GM21529 (cell line): ENCODE measurements around the gene KCNJ15.
A peak's percentile ranks its signal among the peaks of the same experiment; 100 is the strongest.
"Not testable (repeated sequence)": the region's sequence is repeated elsewhere in the genome, so short reads cannot be mapped to it uniquely, and the experiment has no call there.

ENCODE experiments used
- ATAC-seq: cut with Tn5 transposase; IDR thresholded peaks from one replicate; pipeline ENCODE4 v1.9.1; 2021; ENCODE audit not compliant: unreplicated experiment

The KCNJ15 gene

DNA sequence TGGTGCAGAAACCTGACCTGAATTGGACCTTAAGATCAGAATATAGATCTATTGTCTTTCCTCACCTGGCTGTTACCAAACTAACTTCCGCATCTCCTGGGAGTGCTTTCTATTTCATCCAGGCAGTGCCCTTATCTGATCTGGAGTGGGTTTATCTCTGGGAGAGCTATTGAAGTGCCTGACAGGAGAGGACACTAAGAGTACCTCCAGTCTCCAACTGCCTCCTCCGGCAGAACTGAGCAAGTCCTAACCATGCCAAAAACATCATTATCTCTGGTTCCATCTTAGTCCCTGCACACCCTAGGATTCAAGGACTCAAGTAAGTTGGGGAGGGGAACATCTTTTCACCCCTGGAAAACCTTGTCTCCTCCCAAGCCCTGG, 12.4 kb upstream of the KCNJ15 start:
- ATAC-seq, result no peak

GRCh38 chr21:38244885-38245869, 11.6 kb upstream of the KCNJ15 start:
- peak; percentile 55 for ATAC-seq

DNA sequence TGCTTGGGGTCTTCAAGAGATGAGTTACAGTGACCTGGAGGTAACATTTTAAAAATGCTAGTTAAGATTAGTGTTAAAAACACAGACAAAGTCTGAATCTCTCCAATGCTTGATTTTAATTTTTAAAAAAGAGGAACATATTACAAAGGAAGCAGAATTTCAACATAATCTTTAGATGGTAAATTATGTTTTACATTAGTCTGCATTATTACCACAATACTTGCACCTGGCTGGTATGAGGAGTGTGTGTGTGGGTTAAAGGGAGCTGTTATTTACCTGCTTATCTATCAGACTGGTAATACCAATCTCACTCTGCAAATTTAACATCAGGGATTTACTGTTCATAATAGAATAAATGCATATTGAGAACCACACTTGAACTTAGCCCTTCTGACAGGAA, 10.3 kb upstream of the KCNJ15 start:
- ATAC-seq, result no peak

- not testable (repeated sequence) for ATAC-seq
Observed at GRCh38 chr21:38247054-38247453, 9.7 kb upstream of the KCNJ15 start.

- no peak for ATAC-seq
Observed at GRCh38 chr21:38247738-38248510, 8.9 kb upstream of the KCNJ15 start.

- peak; percentile 66 for ATAC-seq
Observed at GRCh38 chr21:38249256-38249655, 7.5 kb upstream of the KCNJ15 start.

- ATAC-seq, result no peak
Observed at GRCh38 chr21:38249696-38250278, 7.0 kb upstream of the KCNJ15 start.

DNA sequence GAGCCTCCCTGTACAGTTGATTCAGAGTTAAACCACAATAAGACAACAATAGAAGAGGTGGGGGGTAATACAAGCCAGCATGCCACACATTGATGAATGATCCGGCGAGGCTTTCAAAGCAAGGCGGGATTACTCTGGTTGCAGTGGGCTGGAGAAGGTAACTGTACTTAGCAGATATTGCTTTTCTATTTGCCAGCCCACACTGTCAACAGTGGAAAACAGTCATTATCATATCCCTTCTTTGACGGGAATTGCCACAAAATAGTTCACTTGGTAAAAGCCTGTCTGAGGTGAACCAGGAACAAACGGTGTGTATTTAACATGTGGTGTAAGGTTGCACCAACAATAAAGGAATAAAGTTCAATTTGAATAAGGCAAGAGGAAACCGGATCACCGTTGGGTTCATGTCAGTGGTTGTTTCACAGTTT, 5.8 kb upstream of the KCNJ15 start:
- ATAC-seq, result no peak

GRCh38 chr21:38254970-38255369, 1.8 kb upstream of the KCNJ15 start:
- no peak for ATAC-seq

- ATAC-seq, result no peak
Observed at GRCh38 chr21:38255571-38256117, 1.1 kb upstream of the KCNJ15 start.

GRCh38 chr21:38257667-38258066, 876 bp downstream of the KCNJ15 start:
- no peak for ATAC-seq

DNA sequence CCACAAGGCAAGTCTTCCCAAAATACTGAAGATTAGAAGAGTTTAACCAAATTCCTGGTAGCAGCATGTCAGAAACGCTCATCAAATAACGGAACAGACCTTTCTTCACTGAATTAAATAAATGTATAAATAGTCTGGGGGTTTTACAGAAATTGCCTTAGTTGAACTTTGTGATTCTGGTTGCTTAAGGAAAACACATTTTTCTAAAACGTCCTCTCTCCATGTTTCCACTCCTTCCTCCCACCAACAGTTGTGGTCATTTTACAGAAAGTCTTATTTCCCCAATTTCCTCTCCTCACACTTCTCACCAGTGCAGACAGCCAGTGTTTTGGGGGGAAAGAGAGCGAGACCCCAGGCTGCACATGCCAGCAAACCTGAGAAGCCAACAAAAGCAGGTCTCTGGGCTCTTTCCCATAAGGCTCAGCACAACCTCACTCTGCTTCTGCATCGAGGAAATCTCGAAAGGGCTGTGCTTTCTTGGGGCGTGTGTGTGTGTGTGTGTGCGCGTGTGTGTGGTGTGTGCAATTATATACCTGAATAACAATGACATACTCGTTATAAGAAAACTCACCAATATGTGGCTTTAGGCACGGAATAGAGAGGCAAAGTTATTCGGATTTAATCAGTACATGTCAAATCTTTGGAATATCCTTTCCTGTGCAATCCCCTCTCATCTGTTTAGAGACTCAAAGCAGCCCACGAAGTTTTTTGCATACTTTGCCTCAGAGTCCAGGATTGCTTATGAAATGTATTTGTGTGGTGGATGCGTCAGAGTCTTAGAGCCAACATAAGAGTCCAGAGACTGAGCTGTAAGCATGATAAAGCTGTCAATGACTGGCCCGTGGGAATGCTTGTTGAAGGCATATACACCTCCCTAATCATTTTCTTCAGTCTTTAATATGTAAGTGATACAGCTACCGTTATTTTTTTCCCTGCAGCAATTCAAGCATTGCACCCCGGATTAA, 2.0 kb downstream of the KCNJ15 start:
- ATAC-seq, result no peak

DNA sequence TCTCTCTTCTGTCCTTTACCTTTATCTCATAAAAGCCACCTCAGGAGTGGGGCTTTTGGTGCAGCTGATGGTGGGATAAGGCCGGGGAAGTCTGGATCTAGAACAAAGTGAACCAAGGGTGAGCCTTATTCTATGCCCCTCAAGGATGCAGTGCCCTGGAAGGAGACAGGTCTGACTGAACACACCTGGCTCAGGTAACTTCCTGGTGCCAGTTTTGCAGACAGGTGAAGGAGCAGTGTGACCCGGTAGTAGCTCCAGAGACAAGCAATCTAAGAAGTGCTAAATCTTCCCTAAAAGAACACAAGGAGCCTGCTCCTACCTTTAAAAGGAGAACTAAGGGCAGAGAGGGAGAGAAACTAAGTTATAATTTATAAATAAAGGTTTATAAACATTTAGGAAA, 2.9 kb downstream of the KCNJ15 start:
- no peak for ATAC-seq

DNA sequence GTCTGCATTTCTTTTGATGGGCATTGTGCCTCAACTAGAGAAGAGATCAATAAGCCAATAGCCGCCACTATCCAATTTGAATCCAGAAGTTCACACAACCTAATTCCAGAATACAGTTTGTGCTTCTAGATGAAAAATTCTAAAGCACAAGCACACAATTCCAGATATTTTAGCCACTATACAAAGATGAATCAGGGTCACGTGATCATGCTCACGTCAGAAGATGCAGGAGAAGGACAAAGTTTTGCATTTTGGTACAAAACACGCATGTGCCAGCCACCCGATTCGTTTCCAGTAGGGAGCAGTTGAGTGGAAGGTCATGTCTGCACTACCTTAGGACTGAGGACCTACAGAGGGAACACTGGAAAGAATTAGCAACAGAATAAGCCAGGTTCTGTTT, 3.6 kb downstream of the KCNJ15 start:
- ATAC-seq, result no peak

DNA sequence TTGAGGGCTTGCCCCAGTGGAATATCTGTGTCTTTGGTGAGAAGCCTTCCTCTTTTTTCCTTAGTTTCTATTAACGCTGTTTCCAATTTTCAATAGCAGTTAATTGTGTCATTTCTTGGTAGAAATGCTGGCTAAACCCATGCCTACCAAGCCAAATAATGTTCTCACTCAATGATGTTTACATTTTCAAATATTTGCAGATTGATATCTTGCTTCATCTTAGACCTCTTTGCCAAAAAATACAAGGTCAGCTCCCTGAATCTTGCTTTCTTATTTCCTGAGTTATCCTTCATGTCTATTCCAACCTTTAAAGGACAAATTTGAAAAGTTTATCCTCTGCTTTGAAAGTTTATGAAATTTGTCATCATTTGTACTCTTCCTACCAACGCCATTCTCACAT, 5.1 kb downstream of the KCNJ15 start:
- ATAC-seq, result no peak

- ATAC-seq, result no peak
Observed at GRCh38 chr21:38263493-38263892, 6.7 kb downstream of the KCNJ15 start.

- ATAC-seq, result no peak
Observed at GRCh38 chr21:38264571-38264970, 7.8 kb downstream of the KCNJ15 start.

DNA sequence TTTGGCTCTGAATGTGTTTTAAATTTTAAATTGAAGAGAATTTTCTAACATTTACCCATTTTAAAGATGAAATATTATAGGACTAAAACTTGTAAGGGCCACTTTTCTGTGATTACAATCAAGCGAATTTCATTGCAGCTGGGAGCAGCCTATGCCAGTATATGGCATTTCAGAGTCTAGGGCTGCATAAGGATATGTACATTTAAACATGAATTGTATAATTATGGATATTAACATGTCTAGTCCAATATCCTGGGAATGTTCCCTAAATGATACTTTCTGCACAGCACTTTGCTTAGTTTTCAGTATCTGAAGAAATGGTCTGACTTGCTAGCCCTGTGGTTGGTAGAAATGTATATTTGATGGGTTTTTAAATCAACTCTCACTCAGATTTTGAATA, 8.4 kb downstream of the KCNJ15 start:
- no peak for ATAC-seq

- ATAC-seq, result no peak
Observed at GRCh38 chr21:38266732-38267131, 9.9 kb downstream of the KCNJ15 start.

DNA sequence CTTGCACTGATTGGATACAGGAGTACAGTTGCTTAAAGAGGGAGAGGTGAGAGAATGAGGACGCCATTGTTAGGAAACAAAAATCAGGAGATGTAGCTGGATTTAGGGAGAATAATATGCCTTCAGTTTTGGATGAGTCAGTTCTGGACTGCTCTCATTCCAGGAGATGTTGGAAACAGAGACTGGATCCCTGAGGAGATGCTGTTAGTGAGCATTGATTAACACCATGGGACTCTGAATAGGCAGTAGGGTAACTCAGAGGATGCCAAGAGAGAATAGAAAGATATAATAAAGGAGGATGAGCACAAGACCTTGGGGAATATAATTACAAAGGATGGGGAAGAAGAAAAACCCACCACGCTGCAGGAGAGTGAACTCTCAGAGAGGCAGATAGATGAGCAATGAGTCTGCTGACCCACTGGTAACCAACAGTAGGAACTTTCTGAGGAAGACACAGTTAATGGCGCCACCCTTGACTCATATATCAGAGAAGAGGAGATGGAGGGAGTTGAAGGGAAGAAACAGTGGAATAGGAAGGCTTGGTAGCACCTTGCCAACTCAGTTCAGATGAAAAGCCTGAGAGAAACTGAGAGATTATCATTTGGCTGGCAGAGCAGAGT, 10.5 kb downstream of the KCNJ15 start:
- no peak for ATAC-seq
